ENCODE data around the gene TACO1.

TACO1 gene

DNA sequence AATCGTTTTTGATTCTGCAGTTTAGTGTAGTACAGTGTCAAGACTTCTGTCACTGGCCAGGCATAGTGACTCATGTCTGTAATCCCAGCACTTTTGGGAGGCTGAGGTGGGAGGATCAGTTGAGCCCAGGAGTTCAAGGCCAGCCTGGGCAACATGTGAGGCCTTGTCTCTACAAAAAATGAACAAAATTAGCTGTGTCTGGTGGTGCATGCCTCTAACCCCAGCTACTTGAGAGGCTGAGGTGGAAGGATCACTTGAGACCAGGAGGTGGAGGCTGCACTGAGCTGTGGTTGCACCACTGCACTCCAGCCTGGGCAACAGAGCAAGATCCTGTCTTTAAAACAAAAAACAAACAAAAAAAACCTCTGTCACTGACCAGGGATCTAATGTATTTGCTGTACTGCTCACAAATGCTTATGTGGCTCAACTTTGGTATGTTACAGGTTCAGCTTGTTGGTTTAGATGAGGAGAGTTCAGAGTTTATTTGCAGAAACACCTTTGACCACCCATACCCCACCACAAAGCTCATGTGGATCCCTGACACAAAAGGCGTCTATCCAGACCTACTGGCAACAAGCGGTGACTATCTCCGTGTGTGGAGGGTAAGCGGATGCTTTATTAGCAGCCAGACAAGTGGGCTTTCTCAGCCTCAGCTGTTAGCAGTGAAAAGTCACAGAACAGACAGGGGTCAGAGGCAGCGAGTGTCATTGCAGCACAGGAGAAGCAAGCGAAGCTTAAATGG lies 22.5 kb upstream of the TACO1 start:
- no peak overlapping the region for H3K4me3 ChIP-seq (ENCODE audit: low read length)
- H3K27ac ChIP-seq (ENCODE audit: low read depth, low read length): no peak overlapping the region
- H3K36me3 ChIP-seq (ENCODE audit: control insufficient read depth, insufficient read depth, low read length): peaks cover 18% of the 10 kb centered on the region
- H3K4me1 ChIP-seq (ENCODE audit: control insufficient read depth, insufficient read depth, low read length): no peaks in the 10 kb centered on the region
- H3K27me3 ChIP-seq (ENCODE audit: control insufficient read depth, insufficient read depth, low read length): no peaks in the 10 kb centered on the region
- H3K9ac ChIP-seq (ENCODE audit: low read length): no peak overlapping the region

DNA sequence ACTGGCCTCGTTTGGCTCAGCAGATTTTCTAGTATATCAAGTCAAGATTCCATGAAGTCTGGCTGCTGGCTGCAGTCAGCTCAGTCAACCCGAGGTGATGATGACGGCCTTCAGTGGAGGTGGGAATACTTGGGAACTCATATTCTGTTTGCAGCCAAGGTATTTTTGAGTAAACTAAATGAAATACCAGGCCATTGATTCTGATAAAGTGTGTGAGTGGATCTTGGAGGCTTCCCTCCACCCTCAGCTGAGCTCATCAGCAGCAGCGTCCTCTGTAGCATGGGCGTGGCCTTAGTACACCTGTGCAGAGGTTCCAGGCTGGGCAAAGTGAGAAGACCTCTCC lies 22.0 kb upstream of the TACO1 start:
- Histone ChIP-seq H3K27me3 (ENCODE audit: control insufficient read depth, insufficient read depth, low read length) (no peaks in the 10 kb centered on the region), H3K27ac (ENCODE audit: low read depth, low read length) (no peak overlapping the region), H3K4me3 (ENCODE audit: low read length) (no peak overlapping the region), H3K36me3 (ENCODE audit: control insufficient read depth, insufficient read depth, low read length) (peaks cover 22% of the 10 kb centered on the region), H3K4me1 (ENCODE audit: control insufficient read depth, insufficient read depth, low read length) (no peaks in the 10 kb centered on the region), H3K9ac (ENCODE audit: low read length) (no peak overlapping the region)

DNA sequence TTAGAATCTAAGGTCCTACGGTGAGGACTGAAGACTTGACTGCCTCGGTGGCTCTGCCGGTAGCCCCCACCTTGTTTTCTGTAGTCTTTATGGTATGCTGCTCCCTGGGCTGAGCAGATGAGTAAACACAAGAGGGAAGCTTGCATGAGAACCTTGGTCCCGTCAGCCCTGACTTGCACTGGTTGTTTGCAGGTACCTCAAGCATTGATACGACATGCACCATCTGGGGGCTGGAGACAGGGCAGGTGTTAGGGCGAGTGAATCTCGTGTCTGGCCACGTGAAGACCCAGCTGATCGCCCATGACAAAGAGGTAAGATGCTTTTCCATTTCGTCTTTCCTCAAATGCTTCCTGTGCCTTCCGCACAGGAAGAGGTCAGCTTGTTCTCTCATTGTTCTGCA lies 21.1 kb upstream of the TACO1 start:
- H3K4me1 ChIP-seq (ENCODE audit: control insufficient read depth, insufficient read depth, low read length): no peaks in the 10 kb centered on the region
- H3K27me3 ChIP-seq (ENCODE audit: control insufficient read depth, insufficient read depth, low read length): no peaks in the 10 kb centered on the region
- H3K27ac ChIP-seq (ENCODE audit: low read depth, low read length): no peak overlapping the region
- H3K4me3 ChIP-seq (ENCODE audit: low read length): no peak overlapping the region
- no peak overlapping the region for H3K9ac ChIP-seq (ENCODE audit: low read length)
- H3K36me3 ChIP-seq (ENCODE audit: control insufficient read depth, insufficient read depth, low read length): peaks cover 23% of the 10 kb centered on the region

DNA sequence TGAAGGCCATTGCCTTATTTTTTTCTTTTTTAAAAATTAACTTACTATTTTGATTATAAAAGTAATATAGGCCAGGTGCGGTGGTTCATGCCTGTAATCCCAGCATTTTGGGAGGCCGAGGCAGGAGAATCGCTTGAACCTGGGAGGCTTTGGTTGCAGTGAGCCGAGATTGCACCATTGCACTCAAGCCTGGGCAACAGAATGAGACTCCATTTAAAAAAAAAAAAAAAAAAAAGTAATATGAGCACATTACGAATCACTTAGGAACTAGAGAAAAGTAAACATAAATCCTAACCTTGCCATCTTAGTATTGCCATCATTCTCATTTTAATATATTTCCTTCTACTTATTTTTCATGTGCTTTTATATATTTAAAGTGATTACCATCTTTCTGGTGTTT lies 12.9 kb upstream of the TACO1 start:
- Histone ChIP-seq H3K4me3 (ENCODE audit: low read length) (no peak overlapping the region), H3K36me3 (ENCODE audit: control insufficient read depth, insufficient read depth, low read length) (peaks cover 35% of the 10 kb centered on the region)

DNA sequence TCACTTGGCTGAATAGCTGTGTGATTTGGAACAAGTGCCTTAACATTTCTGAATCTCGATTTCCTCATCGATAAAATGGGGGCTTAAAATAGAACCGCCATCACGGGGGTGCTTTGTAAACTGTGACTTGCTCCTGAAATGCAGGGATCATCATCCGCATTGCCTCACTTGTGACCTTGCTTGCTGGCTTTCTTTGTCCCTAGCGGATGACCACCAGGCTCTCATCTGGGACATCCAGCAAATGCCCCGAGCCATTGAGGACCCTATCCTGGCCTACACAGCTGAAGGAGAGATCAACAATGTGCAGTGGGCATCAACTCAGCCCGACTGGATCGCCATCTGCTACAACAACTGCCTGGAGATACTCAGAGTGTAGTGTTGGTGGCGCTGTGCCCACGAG lies 11.9 kb upstream of the TACO1 start:
- Histone ChIP-seq H3K4me3 (ENCODE audit: low read length) (no peak overlapping the region), H3K36me3 (ENCODE audit: control insufficient read depth, insufficient read depth, low read length) (peaks cover 28% of the 10 kb centered on the region), H3K27ac (ENCODE audit: low read depth, low read length) (no peak overlapping the region), H3K27me3 (ENCODE audit: control insufficient read depth, insufficient read depth, low read length) (no peaks in the 10 kb centered on the region), H3K9ac (ENCODE audit: low read length) (no peak overlapping the region), H3K4me1 (ENCODE audit: control insufficient read depth, insufficient read depth, low read length) (no peaks in the 10 kb centered on the region)

More for the DNA sequence above, 12.9 kb upstream of the TACO1 start:
- Histone ChIP-seq H3K27ac (ENCODE audit: low read depth, low read length) (no peak overlapping the region), H3K9ac (ENCODE audit: low read length) (no peak overlapping the region), H3K4me1 (ENCODE audit: control insufficient read depth, insufficient read depth, low read length) (no peaks in the 10 kb centered on the region), H3K27me3 (ENCODE audit: control insufficient read depth, insufficient read depth, low read length) (no peaks in the 10 kb centered on the region)

DNA sequence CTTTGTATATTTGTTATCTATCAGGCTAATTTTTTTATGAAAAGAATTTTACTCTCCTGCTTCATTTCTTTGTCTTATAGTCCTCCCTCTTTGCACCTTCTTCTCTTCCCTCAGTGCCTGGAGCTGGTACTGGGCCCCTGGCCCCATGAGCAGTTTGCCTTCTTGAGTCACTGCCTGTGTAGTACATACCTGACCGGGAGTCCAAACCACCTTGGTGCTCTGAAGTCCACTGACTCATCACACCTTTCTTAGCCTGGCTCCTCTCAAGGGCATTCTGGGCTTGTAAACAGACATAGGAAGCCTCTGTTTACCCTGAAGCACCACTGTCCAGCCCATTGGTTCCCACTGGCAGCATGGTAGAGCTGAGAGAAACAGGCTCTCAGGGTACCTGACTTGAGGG lies 11.0 kb upstream of the TACO1 start:
- H3K4me3 ChIP-seq (ENCODE audit: low read length): no peak overlapping the region
- H3K27ac ChIP-seq (ENCODE audit: low read depth, low read length): no peak overlapping the region
- no peaks in the 10 kb centered on the region for H3K4me1 ChIP-seq (ENCODE audit: control insufficient read depth, insufficient read depth, low read length)
- H3K27me3 ChIP-seq (ENCODE audit: control insufficient read depth, insufficient read depth, low read length): no peaks in the 10 kb centered on the region
- H3K9ac ChIP-seq (ENCODE audit: low read length): no peak overlapping the region
- H3K36me3 ChIP-seq (ENCODE audit: control insufficient read depth, insufficient read depth, low read length): peaks cover 28% of the 10 kb centered on the region

DNA sequence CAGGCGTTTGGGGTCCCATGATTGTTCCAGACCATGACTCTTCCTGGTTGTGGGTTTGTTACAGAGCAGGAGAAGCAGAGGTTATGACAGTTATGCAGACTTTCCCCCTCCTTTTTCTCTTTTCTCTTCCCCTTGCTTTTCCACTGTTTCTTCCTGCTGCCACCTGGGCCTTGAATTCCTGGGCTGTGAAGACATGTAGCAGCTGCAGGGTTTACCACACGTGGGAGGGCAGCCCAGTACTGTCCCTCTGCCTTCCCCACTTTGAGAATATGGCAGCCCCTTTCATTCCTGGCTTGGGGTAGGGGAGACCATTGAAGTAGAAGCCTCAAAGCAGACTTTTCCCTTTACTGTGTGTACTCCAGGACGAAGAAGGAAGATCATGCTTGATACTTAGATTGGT lies 7.9 kb upstream of the TACO1 start:
- Histone ChIP-seq H3K36me3 (ENCODE audit: control insufficient read depth, insufficient read depth, low read length) (peaks cover 20% of the 10 kb centered on the region), H3K4me1 (ENCODE audit: control insufficient read depth, insufficient read depth, low read length) (no peaks in the 10 kb centered on the region), H3K27me3 (ENCODE audit: control insufficient read depth, insufficient read depth, low read length) (no peaks in the 10 kb centered on the region), H3K4me3 (ENCODE audit: low read length) (no peak overlapping the region), H3K27ac (ENCODE audit: low read depth, low read length) (no peak overlapping the region), H3K9ac (ENCODE audit: low read length) (no peak overlapping the region)

DNA sequence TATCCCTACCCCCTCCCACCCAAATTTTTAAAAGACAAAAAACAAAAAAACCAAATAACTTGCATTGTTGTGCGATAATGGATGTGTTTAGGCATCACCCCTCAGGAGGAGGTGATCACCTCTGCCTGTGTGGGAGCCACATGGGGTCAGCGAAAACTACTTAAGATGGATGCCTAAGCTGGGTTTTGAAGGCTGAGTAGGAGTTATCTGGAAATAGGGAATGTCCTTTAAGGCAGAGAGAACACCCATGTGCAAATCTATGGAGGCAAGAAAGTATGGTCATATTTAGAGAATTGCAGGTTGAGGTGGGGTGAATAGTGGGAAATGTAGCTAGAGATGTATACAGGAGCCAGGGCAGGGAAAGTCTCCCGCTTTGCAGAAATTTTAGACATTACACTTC lies 5.6 kb upstream of the TACO1 start:
- Histone ChIP-seq H3K36me3 (ENCODE audit: control insufficient read depth, insufficient read depth, low read length) (peaks cover 10% of the 10 kb centered on the region), H3K9ac (ENCODE audit: low read length) (no peak overlapping the region), H3K27me3 (ENCODE audit: control insufficient read depth, insufficient read depth, low read length) (no peaks in the 10 kb centered on the region), H3K27ac (ENCODE audit: low read depth, low read length) (no peak overlapping the region), H3K4me1 (ENCODE audit: control insufficient read depth, insufficient read depth, low read length) (peaks cover 1% of the 10 kb centered on the region), H3K4me3 (ENCODE audit: low read length) (no peak overlapping the region)

DNA sequence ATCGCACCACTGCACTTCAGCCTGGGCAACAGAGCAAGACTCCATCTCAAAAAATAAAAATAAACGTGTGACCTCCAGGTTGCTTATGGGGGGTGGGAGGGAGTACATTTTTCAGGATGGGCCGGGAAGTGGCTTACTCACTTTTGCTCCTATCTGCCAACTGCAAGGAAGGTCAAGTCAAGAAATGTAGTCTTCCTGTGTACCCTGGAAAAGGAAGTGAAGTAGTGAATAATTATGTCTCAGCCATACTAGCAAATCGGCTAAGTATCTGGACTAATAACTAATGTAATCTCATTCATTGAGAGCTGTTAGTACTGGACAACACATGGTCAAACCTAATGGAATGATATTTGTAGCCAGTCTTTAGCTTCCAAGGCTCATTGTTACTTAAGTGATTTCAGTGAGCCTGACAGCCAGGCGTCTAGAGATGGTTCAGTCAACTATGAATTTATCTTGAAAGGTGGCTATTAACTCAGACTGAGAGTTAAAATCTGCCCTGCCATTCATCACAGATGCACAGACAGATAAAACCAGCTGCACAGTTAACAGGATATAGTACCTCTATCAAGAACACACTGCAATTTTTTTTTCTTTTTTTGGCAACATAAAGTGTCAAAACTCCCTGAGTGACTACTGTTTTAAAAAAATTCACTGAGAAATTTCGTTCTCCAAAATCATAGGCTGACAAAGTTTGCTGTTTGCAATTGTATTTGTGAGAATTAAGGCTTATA lies 3.7 kb upstream of the TACO1 start:
- Histone ChIP-seq H3K4me3 (ENCODE audit: low read length) (no peak overlapping the region), H3K27ac (ENCODE audit: low read depth, low read length) (no peak overlapping the region), H3K27me3 (ENCODE audit: control insufficient read depth, insufficient read depth, low read length) (no peaks in the 10 kb centered on the region), H3K4me1 (ENCODE audit: control insufficient read depth, insufficient read depth, low read length) (peaks cover 9% of the 10 kb centered on the region), H3K9ac (ENCODE audit: low read length) (no peak overlapping the region), H3K36me3 (ENCODE audit: control insufficient read depth, insufficient read depth, low read length) (no peaks in the 10 kb centered on the region)

DNA sequence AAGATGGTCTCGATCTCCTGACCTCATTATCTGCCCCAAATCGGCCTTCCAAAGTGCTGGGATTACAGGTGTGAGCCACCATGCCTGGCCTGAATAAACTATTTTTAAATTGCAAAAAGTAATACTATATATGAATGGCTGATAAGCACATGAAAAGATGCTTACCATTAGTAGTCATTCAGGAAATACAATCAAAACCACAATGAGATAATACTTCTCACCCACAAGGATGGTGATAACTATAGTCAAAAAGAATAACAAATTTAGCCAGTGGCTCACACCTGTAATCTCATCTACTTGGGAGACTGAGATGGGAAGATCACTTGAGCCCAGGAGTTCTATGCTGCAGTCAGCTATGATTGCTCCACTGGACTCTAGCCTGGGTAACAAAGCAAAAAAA lies 2.4 kb upstream of the TACO1 start:
- Histone ChIP-seq H3K27ac (ENCODE audit: low read depth, low read length) (no peak overlapping the region), H3K36me3 (ENCODE audit: control insufficient read depth, insufficient read depth, low read length) (no peaks in the 10 kb centered on the region), H3K4me1 (ENCODE audit: control insufficient read depth, insufficient read depth, low read length) (peaks cover 9% of the 10 kb centered on the region), H3K9ac (ENCODE audit: low read length) (no peak overlapping the region), H3K27me3 (ENCODE audit: control insufficient read depth, insufficient read depth, low read length) (no peaks in the 10 kb centered on the region), H3K4me3 (ENCODE audit: low read length) (no peak overlapping the region)

DNA sequence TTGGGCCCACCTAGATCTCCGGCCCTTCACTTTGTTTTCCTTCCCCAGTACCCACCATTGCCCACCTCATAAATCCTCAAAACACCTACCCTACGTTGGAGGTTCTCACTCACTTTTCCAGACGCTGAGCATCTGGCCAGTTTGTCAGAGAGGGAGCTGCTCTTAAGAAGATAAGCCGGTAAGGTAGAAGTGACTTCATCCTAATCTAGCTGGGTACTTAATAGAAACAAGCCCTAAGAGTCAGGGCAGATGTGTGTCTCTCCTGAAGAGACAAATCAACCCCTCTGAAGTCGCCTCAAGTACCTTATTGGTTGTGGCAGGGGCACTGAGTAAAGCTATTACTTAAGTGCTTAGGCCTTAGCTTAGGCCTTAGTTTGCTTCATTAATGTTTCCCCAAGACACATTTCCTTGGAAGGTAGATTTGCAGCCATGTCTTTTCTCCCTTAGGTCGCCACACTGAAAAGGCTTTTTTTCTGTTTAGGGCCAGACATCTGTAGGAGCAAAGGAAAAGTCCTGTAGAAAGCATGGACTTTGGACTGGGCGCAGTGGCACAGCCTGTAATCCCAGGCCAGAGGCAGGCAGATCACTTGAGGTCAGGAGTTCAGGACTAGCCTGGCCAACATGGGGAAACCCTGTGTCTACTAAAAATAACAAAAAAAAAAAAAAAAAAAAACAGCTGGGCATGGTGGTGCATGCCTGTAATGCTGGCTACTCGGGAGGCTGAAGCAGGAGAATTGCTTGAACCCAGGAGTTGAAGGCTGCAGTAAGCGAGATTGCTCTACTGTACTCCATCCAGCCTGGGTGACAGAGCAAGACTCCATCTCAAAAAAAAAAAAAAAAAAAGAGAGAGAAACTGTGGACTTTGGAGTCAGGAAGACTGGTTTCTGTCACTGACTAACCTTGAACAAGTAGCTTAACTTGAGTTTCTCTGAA lies 1.0 kb downstream of the TACO1 start:
- Histone ChIP-seq H3K27ac (ENCODE audit: low read depth, low read length) (peak overlapping the region; percentile 69), H3K4me3 (ENCODE audit: low read length) (peak overlapping the region; percentile 69), H3K9ac (ENCODE audit: low read length) (peak overlapping the region; percentile 85), H3K27me3 (ENCODE audit: control insufficient read depth, insufficient read depth, low read length) (no peaks in the 10 kb centered on the region), H3K36me3 (ENCODE audit: control insufficient read depth, insufficient read depth, low read length) (peaks cover 12% of the 10 kb centered on the region), H3K4me1 (ENCODE audit: control insufficient read depth, insufficient read depth, low read length) (peaks cover 9% of the 10 kb centered on the region)

DNA sequence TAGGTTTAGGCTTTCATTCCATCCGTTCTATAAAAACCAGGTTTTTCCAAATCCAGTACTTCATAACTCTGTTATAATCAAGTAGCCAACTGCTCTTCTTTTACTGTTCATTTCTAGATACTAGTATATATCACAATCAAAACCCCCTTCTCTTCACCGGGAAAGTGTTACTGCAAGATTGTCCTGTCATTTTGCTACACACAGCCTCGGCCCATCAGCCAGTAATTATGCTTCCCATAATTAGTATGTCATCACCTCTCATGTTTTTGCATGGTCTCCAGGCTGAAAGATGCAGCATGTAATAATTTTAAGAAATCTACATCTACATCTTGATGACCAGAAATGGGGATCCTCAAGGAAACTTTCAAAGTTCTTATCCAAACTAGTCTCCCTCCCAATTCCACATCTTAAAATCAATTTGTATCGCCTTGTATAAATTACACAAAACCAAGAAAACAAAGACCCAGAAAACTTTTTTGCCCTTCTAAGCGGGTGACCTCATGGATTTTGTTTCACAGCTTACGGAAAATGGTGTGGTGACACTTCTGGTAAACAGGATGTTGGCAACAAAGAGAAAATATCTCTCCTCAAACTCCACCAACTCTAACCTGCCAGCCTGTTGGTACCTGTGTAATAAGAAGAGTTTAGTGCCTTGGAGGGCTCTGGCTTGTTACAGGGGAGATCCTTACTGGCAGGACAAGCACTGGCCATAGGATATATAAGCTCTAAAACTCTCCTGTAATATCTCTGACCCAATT lies 9.3 kb downstream of the TACO1 start:
- Histone ChIP-seq H3K27ac (ENCODE audit: low read depth, low read length) (no peak overlapping the region), H3K9ac (ENCODE audit: low read length) (no peak overlapping the region), H3K27me3 (ENCODE audit: control insufficient read depth, insufficient read depth, low read length) (no peaks in the 10 kb centered on the region), H3K36me3 (ENCODE audit: control insufficient read depth, insufficient read depth, low read length) (peaks cover 27% of the 10 kb centered on the region), H3K4me1 (ENCODE audit: control insufficient read depth, insufficient read depth, low read length) (no peaks in the 10 kb centered on the region), H3K4me3 (ENCODE audit: low read length) (no peak overlapping the region)

Measured in rectal smooth muscle tissue (tissue), 1 donor.